MCF 10A (cell line): ENCODE data around the gene TMEM18. TPM values are rescaled to one million over a fixed set of nuclear protein-coding genes. Genes with fewer than 3 reads are reported as not detected.

Source experiments
- BruUV-seq: library from RNA; stranded (reverse); fragments of 400-500 nt; replicated peaks from 2 replicates; lab custom pipeline; 2021; lab: Mats Ljungman, UMichigan
- CTCF ChIA-PET: fragments of 300-600 bp; sonication (Branson Sonifier 250); formaldehyde crosslinking; extraction: SDS; loops from one replicate; lab custom pipeline; 2021; ENCODE audit warnings: antibody characterized with exemption, inconsistent platforms; lab: Yijun Ruan, JAX
- POLR2A ChIA-PET: fragments of 300-600, 350-650 bp; sonication (Branson Sonifier 250); formaldehyde crosslinking; extraction: SDS; loops from one replicate; lab custom pipeline; 2020; ENCODE audit warnings: antibody characterized with exemption, inconsistent platforms; lab: Yijun Ruan, JAX
- DNase-seq: peaks from one replicate; pipeline ENCODE4 v3.0.0-alpha.2; 2018; ENCODE audit not compliant: unreplicated experiment
- H3K27ac Mint-ChIP-seq: one replicate; pipeline ENCODE4 v1.8.0; 2022; ENCODE audit warnings: mild to moderate bottlenecking, low read depth, mixed read lengths; ENCODE audit not compliant: unreplicated experiment
- H3K27me3 Mint-ChIP-seq: one replicate; pipeline ENCODE4 v1.8.0; 2022; ENCODE audit warnings: mixed read lengths; ENCODE audit not compliant: insufficient read depth, unreplicated experiment
- H3K36me3 Mint-ChIP-seq: one replicate; pipeline ENCODE4 v1.8.0; 2022; ENCODE audit warnings: mild to moderate bottlenecking, moderate library complexity, mixed read lengths; ENCODE audit not compliant: insufficient read depth, unreplicated experiment
- H3K4me1 Mint-ChIP-seq: one replicate; pipeline ENCODE4 v1.8.0; 2022; ENCODE audit warnings: mixed read lengths; ENCODE audit not compliant: insufficient read depth, unreplicated experiment
- H3K4me3 Mint-ChIP-seq: one replicate; pipeline ENCODE4 v1.8.0; 2022; ENCODE audit warnings: mild to moderate bottlenecking, moderate library complexity, mixed read lengths; ENCODE audit not compliant: unreplicated experiment
- H3K9me3 Mint-ChIP-seq: one replicate; pipeline ENCODE4 v1.8.0; 2022; ENCODE audit warnings: mixed read lengths; ENCODE audit not compliant: unreplicated experiment
- CTCF ChIP-seq: fragments of 200-600 bp; IDR thresholded peaks from one replicate; pipeline ENCODE4 v1.8.0; 2022; ENCODE audit warnings: antibody characterized with exemption, mild to moderate bottlenecking; ENCODE audit not compliant: unreplicated experiment
- intact Hi-C: fragments of 100-400 bp; cut with micrococcal nuclease; formaldehyde crosslinking; loops from 2 replicates; pipeline ENCODE4 v1.14.1; 2022
- total RNA-seq: library from RNA; stranded (reverse); gene quantifications from 2 replicates; pipeline ENCODE4 v1.2.3, GENCODE V29; 2022

TMEM18 gene
- total RNA-seq, 1 experiment from 2014 or later = 25.1 TPM

GRCh38 chr2:693606-694005, 16.4 kb upstream of the TMEM18 start:
- intact Hi-C loops = no loop called here
- H3K9me3 Mint-ChIP-seq = no peaks in the 10 kb centered on the region

GRCh38 chr2:692767-693166, 15.6 kb upstream of the TMEM18 start:
- Mint-ChIP-seq H3K9me3 (no peaks in the 10 kb centered on the region), H3K27me3 (no peaks in the 10 kb centered on the region), H3K4me1 (peaks cover 3% of the 10 kb centered on the region), H3K4me3 (no peak overlapping the region), H3K27ac (no peak overlapping the region), H3K36me3 (no peaks in the 10 kb centered on the region)
- ChIA-PET POLR2A (no interaction called here), CTCF (no interaction called here)
- no TSS peak for BruUV-seq
- no peak for DNase-seq
- intact Hi-C loops = no loop called here
- no peak for TF ChIP-seq CTCF

More at GRCh38 chr2:693606-694005, 16.4 kb upstream of the TMEM18 start:
- Mint-ChIP-seq H3K36me3 (no peaks in the 10 kb centered on the region), H3K4me3 (no peak overlapping the region), H3K27ac (no peak overlapping the region), H3K4me1 (peaks cover 3% of the 10 kb centered on the region), H3K27me3 (no peaks in the 10 kb centered on the region)
- no TSS peak for BruUV-seq
- ChIA-PET POLR2A (interaction anchor here (1.4 kb wide), 1 partner anchor 17 kb away, joined by 5 read pairs; the partner anchor contains the start of gene TMEM18), CTCF (no interaction called here)
- no peak for TF ChIP-seq CTCF
- no peak for DNase-seq

GRCh38 chr2:691821-692761, 14.9 kb upstream of the TMEM18 start:
- BruUV-seq = no TSS peak
- Mint-ChIP-seq H3K27me3 (no peaks in the 10 kb centered on the region), H3K4me3 (no peak overlapping the region), H3K4me1 (peaks cover 3% of the 10 kb centered on the region), H3K9me3 (no peaks in the 10 kb centered on the region), H3K27ac (no peak overlapping the region), H3K36me3 (no peaks in the 10 kb centered on the region)
- ChIA-PET POLR2A (interaction anchor here (0.6 kb wide), 1 partner anchor 21 kb away, joined by 3 read pairs; no protein-coding TSS in a partner anchor), CTCF (no interaction called here)
- DNase-seq = no peak
- intact Hi-C loops = no loop called here
- TF ChIP-seq CTCF = no peak

- Mint-ChIP-seq H3K4me3 (no peak overlapping the region), H3K36me3 (no peaks in the 10 kb centered on the region), H3K27ac (no peak overlapping the region), H3K4me1 (peaks cover 3% of the 10 kb centered on the region), H3K27me3 (no peaks in the 10 kb centered on the region), H3K9me3 (no peaks in the 10 kb centered on the region)
- no TSS peak for BruUV-seq
- no peak for TF ChIP-seq CTCF
- CTCF ChIA-PET = interaction anchor here (0.7 kb wide), 1 partner anchor 16 kb away, joined by 3 read pairs; no protein-coding TSS in a partner anchor
- DNase-seq = no peak
- intact Hi-C loops = no loop called here
- POLR2A ChIA-PET = no interaction called here
These were observed 13.6 kb upstream of the TMEM18 start for GRCh38 chr2:690799-691198.
